ENCODE measurements around the gene SVIL. TPM values are rescaled to one million over a fixed set of nuclear protein-coding genes. Genes with fewer than 3 reads are reported as not detected.
"Not testable (repeated sequence)": the region's sequence is repeated elsewhere in the genome, so short reads cannot be mapped to it uniquely, and the experiment has no call there.

SVIL gene
- total RNA-seq, 1 experiment from 2014 or later, result 147 TPM

GRCh38 chr10:29469481-29470354 is 165.1 kb downstream of the SVIL start:
- BruUV-seq (replicated peaks), result no TSS peak
- peaks cover 66% of the 10 kb centered on the region for H3K36me3 Mint-ChIP-seq (ENCODE audit: insufficient read depth, unreplicated experiment)
- H3K27me3 Mint-ChIP-seq (ENCODE audit: unreplicated experiment), result no peaks in the 10 kb centered on the region
- intact Hi-C loops (cut with micrococcal nuclease; ENCODE audit: unreplicated experiment), result no loop called here
- peak overlapping the region; percentile 71 for H3K27ac Mint-ChIP-seq (ENCODE audit: unreplicated experiment)
- no peak for TF ChIP-seq CTCF (IDR thresholded peaks at IDR 0.05; ENCODE audit: unreplicated experiment)
- CTCF ChIA-PET, result no interaction called here
- no peaks in the 10 kb centered on the region for H3K9me3 Mint-ChIP-seq (ENCODE audit: low read depth, unreplicated experiment)
- H3K4me1 Mint-ChIP-seq (ENCODE audit: low read depth, unreplicated experiment), result peaks cover 17% of the 10 kb centered on the region
- no peak for DNase-seq
- no peak overlapping the region for H3K4me3 Mint-ChIP-seq (ENCODE audit: low read depth, unreplicated experiment)

- Mint-ChIP-seq H3K4me3 (ENCODE audit: low read depth, unreplicated experiment) (no peak overlapping the region), H3K27me3 (ENCODE audit: unreplicated experiment) (no peaks in the 10 kb centered on the region), H3K9me3 (ENCODE audit: low read depth, unreplicated experiment) (no peaks in the 10 kb centered on the region), H3K36me3 (ENCODE audit: insufficient read depth, unreplicated experiment) (peaks cover 68% of the 10 kb centered on the region), H3K4me1 (ENCODE audit: low read depth, unreplicated experiment) (no peaks in the 10 kb centered on the region), H3K27ac (ENCODE audit: unreplicated experiment) (no peak overlapping the region)
- DNase-seq, result no peak
- CTCF ChIA-PET, result no interaction called here
- intact Hi-C loops (cut with micrococcal nuclease; ENCODE audit: unreplicated experiment), result no loop called here
- TF ChIP-seq CTCF (IDR thresholded peaks at IDR 0.05; ENCODE audit: unreplicated experiment), result peak; percentile 36
- BruUV-seq (replicated peaks), result no TSS peak
Measured at GRCh38 chr10:29465384-29465783, 169.4 kb downstream of the SVIL start.

- DNase-seq; H3K9me3 Mint-ChIP-seq (ENCODE audit: low read depth, unreplicated experiment); CTCF ChIA-PET; H3K4me1 Mint-ChIP-seq (ENCODE audit: low read depth, unreplicated experiment); BruUV-seq (replicated peaks); H3K4me3 Mint-ChIP-seq (ENCODE audit: low read depth, unreplicated experiment); intact Hi-C loops (cut with micrococcal nuclease; ENCODE audit: unreplicated experiment); H3K27me3 Mint-ChIP-seq (ENCODE audit: unreplicated experiment); H3K27ac Mint-ChIP-seq (ENCODE audit: unreplicated experiment): not testable (repeated sequence)
- peaks cover 68% of the 10 kb centered on the region for H3K36me3 Mint-ChIP-seq (ENCODE audit: insufficient read depth, unreplicated experiment)
Measured at GRCh38 chr10:29464671-29465171, 170.1 kb downstream of the SVIL start.

GRCh38 chr10:29461042-29461441 is 173.7 kb downstream of the SVIL start:
- intact Hi-C loops (cut with micrococcal nuclease; ENCODE audit: unreplicated experiment), result no loop called here
- Mint-ChIP-seq H3K27ac (ENCODE audit: unreplicated experiment) (no peak overlapping the region), H3K36me3 (ENCODE audit: insufficient read depth, unreplicated experiment) (peaks cover 77% of the 10 kb centered on the region), H3K4me1 (ENCODE audit: low read depth, unreplicated experiment) (no peaks in the 10 kb centered on the region), H3K27me3 (ENCODE audit: unreplicated experiment) (no peaks in the 10 kb centered on the region), H3K4me3 (ENCODE audit: low read depth, unreplicated experiment) (no peak overlapping the region), H3K9me3 (ENCODE audit: low read depth, unreplicated experiment) (peaks cover 2% of the 10 kb centered on the region)
- DNase-seq, result no peak
- TF ChIP-seq CTCF (IDR thresholded peaks at IDR 0.05; ENCODE audit: unreplicated experiment), result no peak
- CTCF ChIA-PET, result no interaction called here
- no TSS peak for BruUV-seq (replicated peaks)

- H3K36me3 Mint-ChIP-seq (ENCODE audit: insufficient read depth, unreplicated experiment), result peaks cover 66% of the 10 kb centered on the region
- H3K4me3 Mint-ChIP-seq (ENCODE audit: low read depth, unreplicated experiment); H3K4me1 Mint-ChIP-seq (ENCODE audit: low read depth, unreplicated experiment); H3K27ac Mint-ChIP-seq (ENCODE audit: unreplicated experiment); H3K9me3 Mint-ChIP-seq (ENCODE audit: low read depth, unreplicated experiment); H3K27me3 Mint-ChIP-seq (ENCODE audit: unreplicated experiment); BruUV-seq (replicated peaks); intact Hi-C loops (cut with micrococcal nuclease; ENCODE audit: unreplicated experiment); DNase-seq; CTCF ChIA-PET: not testable (repeated sequence)
Measured at GRCh38 chr10:29458190-29458589, 176.6 kb downstream of the SVIL start.

Data from Calu3 (cell line).